CD4-positive, alpha-beta T cell treated with Interleukin-12 subunit alpha and Interleukin-12 subunit beta, for 1 hour (primary cell): ENCODE results near the gene CDKAL1.

Source experiments
- DNase-seq: peaks from one replicate; pipeline ENCODE4 v3.0.0-alpha.2; 2020

Gene CDKAL1

GRCh38 chr6:21095462-21095861 is 561.2 kb downstream of the CDKAL1 start:
- DNase-seq: no peak

DNA sequence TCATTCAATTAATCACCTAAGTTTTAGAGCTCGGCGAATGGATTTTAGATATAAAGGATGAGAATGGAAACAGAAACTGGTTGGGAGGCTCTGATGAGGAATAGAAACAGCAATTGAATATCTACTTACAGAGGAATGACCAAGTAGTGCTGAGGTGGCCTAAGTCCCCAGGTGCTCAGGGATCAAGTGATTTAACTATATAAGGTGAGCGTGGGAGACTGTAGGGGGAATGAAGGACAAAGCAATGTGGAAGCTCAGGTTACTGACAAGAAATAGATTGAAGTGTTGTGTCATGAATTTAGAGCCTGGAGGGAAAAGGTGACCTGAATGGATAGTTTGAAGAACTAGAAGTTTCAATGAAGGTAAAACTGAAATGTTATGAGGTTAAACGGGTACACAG is 563.9 kb downstream of the CDKAL1 start:
- no peak for DNase-seq

- DNase-seq: no peak
Observed at GRCh38 chr6:21098744-21099143, 564.5 kb downstream of the CDKAL1 start.

DNA sequence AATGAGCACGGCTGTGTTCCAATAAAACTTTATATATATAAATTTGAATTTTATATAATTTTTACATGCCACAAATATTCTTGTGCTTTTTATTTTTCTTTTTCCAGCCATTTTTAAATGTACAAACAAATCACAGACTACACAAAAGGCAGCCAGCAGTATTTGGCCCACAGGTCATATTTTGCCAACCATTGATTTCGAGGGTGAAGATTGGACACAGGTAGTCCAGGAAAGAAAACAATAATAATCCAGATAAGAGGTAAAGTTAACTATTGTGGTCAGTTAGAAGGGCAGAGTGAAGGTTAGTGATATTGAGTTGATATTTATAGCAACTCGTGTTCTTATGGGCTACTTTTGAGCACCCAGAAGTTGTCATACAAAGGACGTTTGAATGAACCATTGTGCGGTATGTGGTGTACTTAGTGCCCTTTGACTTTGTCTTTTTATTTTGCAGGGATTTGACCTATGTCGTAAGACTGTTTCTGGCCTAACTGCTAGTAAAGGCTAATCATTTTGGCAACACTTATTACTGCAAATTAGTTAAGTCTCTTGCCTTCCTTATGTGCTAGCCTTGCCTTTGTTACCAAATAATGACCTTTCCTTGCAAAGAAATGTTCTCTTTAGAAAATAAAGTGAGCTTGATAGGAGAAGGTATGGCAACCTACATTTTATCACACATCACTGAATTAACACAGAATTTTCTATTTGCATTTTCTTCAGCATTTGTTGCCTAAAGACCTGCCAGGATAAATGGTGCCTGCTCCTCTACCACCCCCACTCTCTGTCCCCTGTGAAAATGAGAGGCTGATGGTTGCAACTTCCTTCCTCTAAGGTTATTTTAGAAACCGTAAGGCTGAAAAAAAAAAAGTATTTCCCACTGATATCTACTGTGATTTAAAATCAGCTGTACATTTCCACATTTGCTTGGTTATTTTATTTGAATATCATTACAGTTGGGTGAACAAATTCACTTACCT is 565.4 kb downstream of the CDKAL1 start:
- DNase-seq: no peak

GRCh38 chr6:21100991-21101390 is 566.7 kb downstream of the CDKAL1 start:
- no peak for DNase-seq

- DNase-seq: no peak
Observed at GRCh38 chr6:21101694-21102093, 567.4 kb downstream of the CDKAL1 start.

GRCh38 chr6:21102201-21102600 is 567.9 kb downstream of the CDKAL1 start:
- DNase-seq: no peak

GRCh38 chr6:21102624-21103023 is 568.4 kb downstream of the CDKAL1 start:
- no peak for DNase-seq

DNA sequence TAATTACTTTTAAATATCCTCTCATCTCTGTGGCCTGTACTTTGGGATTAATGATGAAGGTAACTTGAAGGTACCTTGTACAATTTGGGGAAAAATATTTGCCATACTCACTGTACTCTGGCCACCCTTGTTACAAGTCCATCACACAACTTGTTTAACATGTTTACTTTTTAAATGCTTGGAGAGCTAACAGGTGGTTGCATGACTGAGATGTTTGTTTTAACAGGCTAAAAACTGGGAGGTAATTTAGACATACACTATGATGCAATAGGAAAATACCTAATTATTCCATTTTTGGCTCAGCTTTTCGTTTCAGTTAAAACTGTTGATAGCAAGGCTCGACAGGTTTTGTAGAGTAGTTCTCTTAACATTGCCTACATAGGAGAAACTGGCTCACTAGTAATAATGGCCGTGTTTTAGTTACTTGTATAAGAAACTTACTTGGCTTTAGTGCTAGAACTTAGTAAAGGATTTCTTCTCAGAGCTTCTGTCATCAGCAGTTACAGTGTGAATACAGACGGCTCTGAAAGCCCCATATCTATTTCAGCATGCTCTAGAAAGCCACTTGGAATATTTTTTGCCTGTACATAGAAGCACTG is 569.5 kb downstream of the CDKAL1 start:
- no peak for DNase-seq

GRCh38 chr6:21104288-21104687 is 570.0 kb downstream of the CDKAL1 start:
- no peak for DNase-seq

DNA sequence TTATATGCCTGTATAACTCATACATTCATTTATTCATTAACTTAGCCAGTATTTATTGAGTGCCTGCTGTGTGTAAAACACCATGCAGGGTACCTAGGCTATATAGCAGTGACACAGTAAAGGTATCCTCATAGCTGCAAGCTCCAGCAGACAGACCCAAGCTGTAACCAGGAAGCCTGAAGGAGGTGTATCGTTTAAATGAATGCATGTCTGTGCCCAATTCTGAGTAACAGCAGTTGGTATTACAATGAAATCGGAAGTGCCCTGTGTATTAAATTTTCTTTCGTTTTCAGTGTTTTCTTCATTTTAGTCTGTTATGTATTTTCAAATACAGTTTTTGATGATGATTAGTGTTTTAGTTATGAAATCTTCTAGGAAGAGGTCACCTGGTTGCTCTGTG is 573.5 kb downstream of the CDKAL1 start:
- DNase-seq: no peak

DNA sequence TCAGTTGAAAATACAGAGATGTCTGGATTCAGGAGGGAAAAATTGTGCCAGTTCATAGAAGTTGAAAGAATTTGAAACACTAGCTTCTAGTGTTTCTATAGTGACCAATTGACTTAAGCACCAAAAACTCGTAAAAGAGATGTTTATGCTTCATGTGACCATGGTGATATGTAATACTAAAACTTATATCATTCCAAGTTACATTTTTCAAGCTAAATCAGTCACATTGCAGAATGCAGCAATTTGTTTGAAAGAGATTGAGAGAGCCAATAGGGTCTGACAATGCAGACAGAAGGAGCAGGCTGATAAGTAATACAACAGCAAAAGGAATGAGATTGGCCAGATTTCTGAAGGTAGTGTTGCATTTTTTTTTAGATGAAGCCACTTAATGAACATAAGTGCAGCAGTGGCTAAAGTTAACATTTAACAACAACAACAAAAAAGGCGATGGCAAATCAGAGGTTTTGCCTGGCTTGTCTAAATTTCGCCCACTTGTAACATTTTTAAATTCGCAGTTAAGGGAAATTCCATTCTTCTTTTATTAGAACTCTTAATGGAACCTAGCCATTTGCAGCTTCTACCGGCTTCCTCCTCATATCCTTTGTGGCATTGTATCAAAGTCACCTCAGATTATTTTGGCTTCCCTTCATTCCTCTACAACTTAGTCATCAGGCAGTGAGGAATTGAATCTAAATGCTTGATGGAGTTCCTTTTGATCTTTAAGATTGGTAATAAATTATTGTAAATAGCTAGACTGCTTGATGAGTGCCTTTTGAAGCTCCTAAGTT is 575.3 kb downstream of the CDKAL1 start:
- DNase-seq: no peak

GRCh38 chr6:21110684-21111083 is 576.4 kb downstream of the CDKAL1 start:
- no peak for DNase-seq

DNA sequence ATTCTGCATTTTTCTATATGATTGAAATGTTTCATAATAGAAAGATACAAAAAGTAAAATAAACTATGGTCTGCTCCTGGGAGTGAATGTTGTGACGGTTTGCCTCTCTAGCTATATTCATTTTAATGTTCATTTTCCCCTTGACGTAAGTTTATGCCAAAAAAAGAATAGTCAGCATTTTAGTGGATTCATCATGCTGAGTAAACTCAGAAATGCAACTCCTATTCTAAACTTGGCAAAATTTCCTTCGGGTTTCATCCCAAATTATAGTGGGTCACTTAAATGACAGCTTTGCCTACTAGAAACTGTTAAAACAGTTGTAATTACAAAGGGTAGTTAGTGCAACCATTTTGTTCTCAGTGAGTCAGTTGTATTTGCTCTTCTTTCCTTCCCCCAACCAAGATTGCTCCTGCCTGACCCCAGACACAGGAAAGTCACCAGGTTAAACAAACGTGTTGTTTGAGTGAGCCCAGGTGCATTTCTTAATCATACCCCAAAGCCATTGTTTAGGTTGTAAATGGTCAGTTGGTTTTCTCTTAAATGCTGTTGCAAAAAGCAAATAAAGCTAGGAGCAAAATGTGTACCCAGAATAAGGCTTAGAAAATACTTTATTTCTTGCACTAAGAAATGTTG is 577.0 kb downstream of the CDKAL1 start:
- no peak for DNase-seq

DNA sequence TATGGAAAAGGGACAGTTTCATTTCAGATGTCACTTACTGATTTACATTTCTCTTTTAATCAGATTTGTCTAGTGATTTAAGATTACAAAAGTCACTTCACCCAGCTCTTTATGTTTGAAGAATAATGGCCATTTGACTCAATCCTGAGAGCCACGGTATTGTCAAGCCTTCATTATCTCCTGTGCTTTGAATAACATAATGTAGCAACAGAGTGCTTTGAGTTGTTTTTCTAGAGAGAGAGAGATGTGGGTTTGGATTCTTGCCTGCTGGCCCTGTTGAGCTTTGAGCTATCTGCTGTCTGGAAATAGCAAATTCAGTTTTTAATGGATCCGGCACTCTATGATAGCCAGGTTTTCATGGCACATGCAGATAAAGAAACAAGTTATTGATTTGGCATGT is 580.9 kb downstream of the CDKAL1 start:
- DNase-seq: no peak

- no peak for DNase-seq
Observed at GRCh38 chr6:21116736-21117135, 582.5 kb downstream of the CDKAL1 start.

GRCh38 chr6:21118216-21118780 is 584.0 kb downstream of the CDKAL1 start:
- DNase-seq: no peak

GRCh38 chr6:21121636-21122136 is 587.4 kb downstream of the CDKAL1 start:
- DNase-seq: no peak

DNA sequence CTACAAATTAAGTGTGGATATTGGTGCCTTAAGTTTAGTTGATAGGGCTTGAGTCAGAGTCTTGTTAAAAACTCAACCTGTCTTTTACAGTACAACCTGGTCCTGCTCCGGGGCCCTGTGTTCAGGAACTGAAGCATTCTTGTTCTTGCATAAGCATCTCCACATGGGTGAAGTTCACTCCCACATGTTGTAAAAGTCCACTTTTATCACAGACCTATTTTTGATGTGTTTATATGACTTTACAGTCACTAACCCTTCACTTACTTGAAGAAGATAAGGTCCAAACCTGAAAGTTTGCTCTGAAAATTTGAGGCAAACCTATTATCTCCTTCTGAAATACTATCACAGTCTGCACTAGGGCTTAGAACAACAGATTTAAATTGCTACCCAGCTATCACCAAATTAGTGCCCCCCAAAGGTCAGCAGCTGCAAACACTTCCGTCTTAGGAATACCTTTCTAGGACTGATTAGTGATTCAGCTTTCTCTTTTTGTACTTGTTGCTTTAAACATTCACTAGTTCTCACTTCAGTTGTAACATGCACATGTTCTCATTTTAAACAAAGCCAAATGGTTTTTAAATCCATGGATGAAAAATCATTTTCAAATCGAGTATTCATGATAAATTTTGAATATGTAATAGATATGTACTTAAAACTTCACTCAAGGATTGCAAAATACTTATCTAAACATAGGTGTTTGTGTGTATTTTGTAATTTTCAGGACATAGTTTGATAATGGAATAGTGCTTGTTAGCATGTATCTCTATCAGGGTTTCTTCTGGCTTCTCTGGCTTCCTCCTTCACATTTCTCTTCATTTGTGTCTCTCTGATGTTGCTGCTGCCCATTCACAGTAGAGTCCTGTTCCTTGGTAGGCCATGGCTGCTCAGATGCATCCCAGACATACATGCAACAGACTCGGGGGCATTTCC is 589.5 kb downstream of the CDKAL1 start:
- DNase-seq: no peak

DNA sequence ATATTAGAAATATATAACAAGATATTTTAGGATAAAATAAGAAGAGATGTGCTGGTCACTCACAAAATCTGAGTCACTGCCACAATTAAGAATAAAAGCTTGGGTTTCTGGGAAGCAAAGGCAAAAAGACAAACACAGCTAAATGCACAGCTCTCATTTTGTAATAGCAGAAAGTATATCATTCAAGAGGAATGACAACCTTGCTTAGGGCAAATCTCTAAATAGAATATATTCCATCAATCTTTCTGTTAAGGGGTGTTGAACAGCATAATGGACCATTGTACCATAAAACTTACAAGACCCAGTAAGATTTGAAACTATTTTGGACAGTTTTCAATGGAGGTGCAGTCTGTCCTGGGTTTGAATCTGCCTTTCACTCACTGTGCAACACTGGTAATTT is 594.3 kb downstream of the CDKAL1 start:
- no peak for DNase-seq

GRCh38 chr6:21131406-21131805 is 597.1 kb downstream of the CDKAL1 start:
- DNase-seq: no peak
